Smooth muscle cell (in vitro differentiated cells): ENCODE data around the gene AIG1. TPM values are rescaled to one million over a fixed set of nuclear protein-coding genes. Genes with fewer than 3 reads are reported as not detected.

Source experiments
- DNase-seq: peaks from one replicate; lab custom pipeline; 2025; ENCODE audit not compliant: unreplicated experiment; lab: John Stamatoyannopoulos, UW
- H2AFZ ChIP-seq: fragments of 200-600 bp; sonication (generic); 2 replicates; pipeline ENCODE4 v1.6.0; 2016; ENCODE audit warnings: antibody characterized with exemption, low read depth, mild to moderate bottlenecking
- H3F3A ChIP-seq: fragments of 200-600 bp; sonication (generic); 2 replicates; pipeline ENCODE4 v1.6.0; 2017; ENCODE audit warnings: antibody characterized with exemption, low read depth
- H3K27ac ChIP-seq: fragments of 200-600 bp; sonication (generic); 2 replicates; pipeline ENCODE4 v1.5.1; 2016; ENCODE audit warnings: low read depth, mild to moderate bottlenecking
- H3K27me3 ChIP-seq: fragments of 200-600 bp; sonication (generic); 2 replicates; pipeline ENCODE4 v1.6.1; 2016; ENCODE audit warnings: low read depth, mild to moderate bottlenecking
- H3K36me3 ChIP-seq: fragments of 200-600 bp; sonication (generic); 2 replicates; pipeline ENCODE4 v1.5.1; 2016; ENCODE audit warnings: low read depth
- H3K4me1 ChIP-seq: fragments of 200-600 bp; sonication (generic); 2 replicates; pipeline ENCODE4 v1.5.1; 2016; ENCODE audit warnings: low read depth
- H3K4me2 ChIP-seq: fragments of 200-600 bp; sonication (generic); 2 replicates; pipeline ENCODE4 v1.6.0; 2016; ENCODE audit warnings: mild to moderate bottlenecking
- H3K4me3 ChIP-seq: fragments of 200-600 bp; sonication (generic); 2 replicates; pipeline ENCODE4 v1.5.1; 2016; ENCODE audit warnings: mild to moderate bottlenecking
- H3K79me2 ChIP-seq: fragments of 200-600 bp; sonication (generic); 2 replicates; pipeline ENCODE4 v1.6.0; 2016; ENCODE audit warnings: low read depth, mild to moderate bottlenecking
- H3K9ac ChIP-seq: fragments of 200-600 bp; sonication (generic); 2 replicates; pipeline ENCODE4 v1.6.0; 2016; ENCODE audit warnings: low read depth
- H3K9me3 ChIP-seq: fragments of 200-600 bp; sonication (generic); replicated peaks from 2 replicates; pipeline ENCODE4 v1.5.1; 2016; ENCODE audit warnings: low read depth
- H4K20me1 ChIP-seq: fragments of 200-600 bp; sonication (generic); 2 replicates; pipeline ENCODE4 v1.6.0; 2016; ENCODE audit warnings: low read depth
- WGBS: methylation state at CpG from one replicate; pipeline ENCODE4 v1.1.7; 2016; ENCODE audit warnings: low lambda C conversion rate; 5-methylcytosine and 5-hydroxymethylcytosine counted together
- polyA plus RNA-seq: library from polyadenylated mRNA; unstranded; fragments of >200 nt; fragmentation: Nextera tagmentation; extraction: Ambion mirVana; gene quantifications from 2 replicates; pipeline ENCODE4 v1.2.1, GENCODE V29; 2016
- total RNA-seq: library from RNA; depleted of rRNA; stranded (reverse); fragments of >200 nt; gene quantifications from 2 replicates; pipeline ENCODE4 v1.2.3, GENCODE V29; 2014
- TF ChIP-seq, protein P1 (sequence below): fragments of 200-600 bp; sonication (generic); IDR thresholded peaks from 2 replicates; pipeline ENCODE4 v1.5.1; 2017; ENCODE audit warnings: borderline replicate concordance, mild to moderate bottlenecking, antibody characterized with exemption; ENCODE audit not compliant: insufficient read depth, poor library complexity, severe bottlenecking

Gene AIG1
- total and polyA plus RNA-seq, 2 experiments from 2014 or later = 9.1 to 25.9 TPM

GRCh38 chr6:143026696-143027449 is 33.8 kb upstream of the AIG1 start:
- Histone ChIP-seq H3K9me3 (no peaks in the 10 kb centered on the region), H4K20me1 (no peaks in the 10 kb centered on the region), H3K9ac (no peak overlapping the region), H3K4me1 (no peaks in the 10 kb centered on the region), H3F3A (no peaks in the 10 kb centered on the region), H3K4me3 (no peak overlapping the region), H3K4me2 (no peak overlapping the region), H3K79me2 (no peaks in the 10 kb centered on the region), H3K27me3 (no peaks in the 10 kb centered on the region), H3K27ac (no peak overlapping the region), H2AFZ (no peak overlapping the region), H3K36me3 (no peaks in the 10 kb centered on the region)
- 56% methylated on average over 5 of the region's 5 CpGs for WGBS
- no peak for DNase-seq
- TF ChIP-seq, protein P1, sequence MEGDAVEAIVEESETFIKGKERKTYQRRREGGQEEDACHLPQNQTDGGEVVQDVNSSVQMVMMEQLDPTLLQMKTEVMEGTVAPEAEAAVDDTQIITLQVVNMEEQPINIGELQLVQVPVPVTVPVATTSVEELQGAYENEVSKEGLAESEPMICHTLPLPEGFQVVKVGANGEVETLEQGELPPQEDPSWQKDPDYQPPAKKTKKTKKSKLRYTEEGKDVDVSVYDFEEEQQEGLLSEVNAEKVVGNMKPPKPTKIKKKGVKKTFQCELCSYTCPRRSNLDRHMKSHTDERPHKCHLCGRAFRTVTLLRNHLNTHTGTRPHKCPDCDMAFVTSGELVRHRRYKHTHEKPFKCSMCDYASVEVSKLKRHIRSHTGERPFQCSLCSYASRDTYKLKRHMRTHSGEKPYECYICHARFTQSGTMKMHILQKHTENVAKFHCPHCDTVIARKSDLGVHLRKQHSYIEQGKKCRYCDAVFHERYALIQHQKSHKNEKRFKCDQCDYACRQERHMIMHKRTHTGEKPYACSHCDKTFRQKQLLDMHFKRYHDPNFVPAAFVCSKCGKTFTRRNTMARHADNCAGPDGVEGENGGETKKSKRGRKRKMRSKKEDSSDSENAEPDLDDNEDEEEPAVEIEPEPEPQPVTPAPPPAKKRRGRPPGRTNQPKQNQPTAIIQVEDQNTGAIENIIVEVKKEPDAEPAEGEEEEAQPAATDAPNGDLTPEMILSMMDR = peak; percentile 46

GRCh38 chr6:143034689-143035334 is 25.9 kb upstream of the AIG1 start:
- Histone ChIP-seq H3K27me3 (no peaks in the 10 kb centered on the region), H3K9ac (no peak overlapping the region), H2AFZ (no peak overlapping the region), H3K27ac (no peak overlapping the region), H3K36me3 (no peaks in the 10 kb centered on the region), H3K4me2 (no peak overlapping the region), H3K9me3 (no peaks in the 10 kb centered on the region), H3K4me3 (no peak overlapping the region), H3K4me1 (peaks cover 8% of the 10 kb centered on the region), H3F3A (no peaks in the 10 kb centered on the region), H4K20me1 (no peaks in the 10 kb centered on the region), H3K79me2 (no peaks in the 10 kb centered on the region)
- WGBS = 79% methylated on average over 9 of the region's 9 CpGs
- DNase-seq = no peak
- TF ChIP-seq, protein P1 = no peak

DNA sequence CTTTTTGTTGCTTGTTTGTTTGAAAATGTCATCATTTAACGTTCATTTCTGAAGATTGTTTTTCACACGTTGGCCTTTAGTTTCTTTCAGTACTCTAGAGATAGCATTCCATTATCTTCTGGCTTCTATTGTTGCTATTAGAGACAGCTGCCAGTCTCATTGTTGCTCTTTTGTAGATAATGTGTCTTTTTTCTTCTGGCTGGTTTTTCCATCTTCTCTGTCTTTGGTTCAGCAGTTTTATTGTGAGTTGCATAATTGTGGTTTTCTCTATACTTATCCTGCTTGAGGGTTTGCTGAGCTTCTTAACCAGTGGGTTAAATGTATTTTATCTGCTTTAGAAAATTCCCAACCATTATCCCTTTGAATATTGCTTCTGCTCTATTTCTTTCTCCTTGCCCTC is 23.2 kb upstream of the AIG1 start:
- 65% methylated on average over 2 of the region's 2 CpGs for WGBS
- H3K4me3 ChIP-seq = no peak overlapping the region
- TF ChIP-seq, protein P1 = no peak
- H3F3A ChIP-seq = no peaks in the 10 kb centered on the region
- no peak overlapping the region for H3K27ac ChIP-seq
- DNase-seq = no peak
- no peaks in the 10 kb centered on the region for H3K79me2 ChIP-seq
- no peaks in the 10 kb centered on the region for H3K9me3 ChIP-seq
- H3K27me3 ChIP-seq = peaks cover 5% of the 10 kb centered on the region
- no peaks in the 10 kb centered on the region for H3K36me3 ChIP-seq
- H4K20me1 ChIP-seq = no peaks in the 10 kb centered on the region
- peaks cover 8% of the 10 kb centered on the region for H3K4me1 ChIP-seq
- H3K9ac ChIP-seq = no peak overlapping the region
- H3K4me2 ChIP-seq = peak overlapping the region; percentile 7
- peak overlapping the region; percentile 34 for H2AFZ ChIP-seq
